IPS DF 4.7 (cell line): Measurements from ENCODE around the gene IFNA10.
"Not testable (repeated sequence)": the region's sequence is repeated elsewhere in the genome, so short reads cannot be mapped to it uniquely, and the experiment has no call there.

Source experiments
- DNase-seq: peaks from one replicate; pipeline ENCODE4 v3.0.0-alpha.2; 2013; ENCODE audit warnings: low spot score; ENCODE audit errors: extremely low read depth

The IFNA10 gene

GRCh38 chr9:21194867-21195776 is 11.8 kb downstream of the IFNA10 start:
- not testable (repeated sequence) for DNase-seq

DNA sequence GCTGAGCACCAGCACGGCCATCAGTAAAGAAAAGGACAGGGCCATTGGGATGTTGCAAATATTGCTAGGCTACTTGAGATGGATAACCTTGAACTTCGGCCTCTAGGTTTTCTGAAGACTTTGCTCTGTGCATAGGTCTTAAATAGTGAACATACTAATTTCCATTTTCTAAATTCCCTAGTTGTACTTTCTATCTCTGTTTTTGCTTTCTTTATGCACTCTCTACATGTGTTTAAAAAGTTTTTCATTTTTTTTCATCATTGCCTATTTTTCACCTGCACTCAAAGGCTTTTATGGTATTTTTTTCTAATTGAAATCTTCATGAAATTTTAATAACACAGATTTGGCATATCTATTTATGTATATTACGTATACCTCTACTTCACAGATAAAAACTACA is 19.5 kb downstream of the IFNA10 start, which contains the start of gene IFNA4:
Gene IFNA4, minus strand, starts transcription at position 101 of the 400 bp plus-strand sequence. Its CDS starts 56 bp downstream, at position 45.
- not testable (repeated sequence) for DNase-seq

GRCh38 chr9:21182810-21183736 is 23.9 kb downstream of the IFNA10 start:
- peak; percentile 1 for DNase-seq

- no peak for DNase-seq
Observed at GRCh38 chr9:21174671-21175070, 32.3 kb downstream of the IFNA10 start.

- no peak for DNase-seq
Observed at GRCh38 chr9:21172156-21172555, 34.8 kb downstream of the IFNA10 start.

GRCh38 chr9:21171351-21171750 is 35.6 kb downstream of the IFNA10 start:
- no peak for DNase-seq

GRCh38 chr9:21166560-21166959 is 40.4 kb downstream of the IFNA10 start, which contains the start of gene IFNA21:
Gene IFNA21, minus strand, starts transcription at chr9:21166660. Its CDS starts 48 bp downstream, at chr9:21166612.
- DNase-seq, result not testable (repeated sequence)

- no peak for DNase-seq
Observed at GRCh38 chr9:21165516-21165915, 41.4 kb downstream of the IFNA10 start.

- no peak for DNase-seq
Observed at GRCh38 chr9:21160178-21160577, 46.8 kb downstream of the IFNA10 start.
